ENCODE measurements around the gene SLC37A1.
A peak's percentile ranks its signal among the peaks of the same experiment; 100 is the strongest.

The SLC37A1 gene

DNA sequence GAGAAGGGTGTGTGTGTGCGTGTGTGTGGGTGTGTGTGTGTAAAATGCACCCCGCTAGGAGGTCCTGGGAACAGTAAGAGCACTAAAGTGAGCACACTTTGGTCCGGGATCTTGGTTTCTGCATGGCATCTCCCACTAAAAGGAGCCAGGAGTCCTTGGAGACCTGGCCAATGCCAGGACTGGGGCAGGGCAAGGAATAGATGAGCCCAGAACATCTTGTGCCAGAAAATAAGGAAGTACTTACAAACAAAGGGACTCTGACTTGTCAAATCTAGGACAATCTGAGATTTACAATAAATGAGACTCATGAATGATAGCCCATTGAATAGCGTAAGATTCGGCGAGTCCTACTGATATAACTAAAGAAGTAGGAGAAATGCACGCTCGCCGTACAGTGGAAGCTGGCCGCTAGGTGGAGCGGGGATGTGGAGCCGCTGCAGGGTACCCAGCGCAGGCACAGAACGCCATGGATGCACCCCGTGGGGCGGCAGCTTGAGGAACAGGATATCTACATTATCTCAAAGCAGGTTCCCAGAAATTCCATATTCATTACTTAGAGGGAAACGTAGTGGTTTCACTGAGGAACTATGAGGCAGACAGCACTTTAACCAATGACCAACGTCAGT, 7.1 kb downstream of the SLC37A1 start:
- H3K27me3 ChIP-seq (ENCODE audit: insufficient read depth, poor library complexity, severe bottlenecking): no peaks in the 10 kb centered on the region
- no peak overlapping the region for H3K4me3 ChIP-seq (replicated peaks; ENCODE audit: insufficient read depth, low read length)
- no peak overlapping the region for H3K27ac ChIP-seq (replicated peaks)
- TF ChIP-seq, protein P1, sequence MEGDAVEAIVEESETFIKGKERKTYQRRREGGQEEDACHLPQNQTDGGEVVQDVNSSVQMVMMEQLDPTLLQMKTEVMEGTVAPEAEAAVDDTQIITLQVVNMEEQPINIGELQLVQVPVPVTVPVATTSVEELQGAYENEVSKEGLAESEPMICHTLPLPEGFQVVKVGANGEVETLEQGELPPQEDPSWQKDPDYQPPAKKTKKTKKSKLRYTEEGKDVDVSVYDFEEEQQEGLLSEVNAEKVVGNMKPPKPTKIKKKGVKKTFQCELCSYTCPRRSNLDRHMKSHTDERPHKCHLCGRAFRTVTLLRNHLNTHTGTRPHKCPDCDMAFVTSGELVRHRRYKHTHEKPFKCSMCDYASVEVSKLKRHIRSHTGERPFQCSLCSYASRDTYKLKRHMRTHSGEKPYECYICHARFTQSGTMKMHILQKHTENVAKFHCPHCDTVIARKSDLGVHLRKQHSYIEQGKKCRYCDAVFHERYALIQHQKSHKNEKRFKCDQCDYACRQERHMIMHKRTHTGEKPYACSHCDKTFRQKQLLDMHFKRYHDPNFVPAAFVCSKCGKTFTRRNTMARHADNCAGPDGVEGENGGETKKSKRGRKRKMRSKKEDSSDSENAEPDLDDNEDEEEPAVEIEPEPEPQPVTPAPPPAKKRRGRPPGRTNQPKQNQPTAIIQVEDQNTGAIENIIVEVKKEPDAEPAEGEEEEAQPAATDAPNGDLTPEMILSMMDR (IDR thresholded peaks at IDR 0.05; ENCODE audit: insufficient read depth, low read length): no peak
- peak; percentile 61 for TF ChIP-seq SPI1 (IDR thresholded peaks at IDR 0.05; ENCODE audit: borderline replicate concordance, low read depth)
- DNase-seq (ENCODE audit: low read depth in 1 of 2, low spot score in 1 of 2): no peak

DNA sequence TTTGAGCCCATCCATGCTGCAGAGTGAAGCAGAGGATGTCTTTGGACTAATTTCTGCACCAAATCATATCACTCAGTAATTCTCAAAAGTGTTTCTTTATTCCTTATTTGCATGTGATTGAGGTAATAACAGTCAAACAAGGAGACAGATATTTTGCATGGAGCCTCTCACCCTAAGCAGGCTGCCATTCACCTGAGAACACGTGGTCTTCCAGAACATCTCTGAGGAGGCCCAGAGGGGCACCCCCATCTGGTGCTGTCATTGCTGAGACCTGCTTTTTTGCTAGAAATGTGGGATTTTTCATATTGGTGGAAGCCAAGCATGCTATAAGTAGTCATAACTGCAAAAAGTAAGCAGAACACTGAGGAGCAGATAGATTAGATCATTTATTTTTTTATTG, 7.7 kb downstream of the SLC37A1 start:
- no peaks in the 10 kb centered on the region for H3K27me3 ChIP-seq (ENCODE audit: insufficient read depth, poor library complexity, severe bottlenecking)
- TF ChIP-seq SPI1 (IDR thresholded peaks at IDR 0.05; ENCODE audit: borderline replicate concordance, low read depth) (no peak), POLR2AphosphoS5 (IDR thresholded peaks at IDR 0.05; ENCODE audit: low read depth) (no peak), GABPA (IDR thresholded peaks at IDR 0.05; ENCODE audit: low read depth) (no peak)
- TF ChIP-seq, protein P1 (IDR thresholded peaks at IDR 0.05; ENCODE audit: insufficient read depth, low read length): no peak
- DNase-seq (ENCODE audit: low read depth in 1 of 2, low spot score in 1 of 2): no peak
- no peak overlapping the region for H3K4me3 ChIP-seq (replicated peaks; ENCODE audit: insufficient read depth, low read length)
- no peak overlapping the region for H3K27ac ChIP-seq (replicated peaks)

DNA sequence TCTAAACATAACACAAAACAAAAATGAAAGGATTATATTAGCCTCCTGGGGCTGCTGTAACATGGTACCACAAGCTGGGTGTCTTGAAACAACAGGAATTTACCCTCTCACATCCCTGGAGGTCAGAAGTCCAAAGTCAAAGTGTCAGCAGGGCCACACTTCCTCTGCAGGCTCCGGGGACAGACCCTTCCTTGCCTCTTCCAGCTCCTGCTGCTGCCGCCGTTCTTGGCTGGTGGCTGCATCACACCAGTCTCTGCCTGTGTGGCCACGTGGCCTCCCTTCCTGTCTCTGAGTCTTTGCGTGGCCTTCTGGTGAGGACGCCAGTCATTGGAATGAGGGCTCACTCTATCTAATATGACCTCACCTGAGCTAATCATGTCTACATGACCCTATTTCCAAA, 8.2 kb downstream of the SLC37A1 start:
- Histone ChIP-seq H3K4me3 (replicated peaks; ENCODE audit: insufficient read depth, low read length) (no peak overlapping the region), H3K27ac (replicated peaks) (no peak overlapping the region), H3K27me3 (ENCODE audit: insufficient read depth, poor library complexity, severe bottlenecking) (no peaks in the 10 kb centered on the region)
- DNase-seq (ENCODE audit: low read depth in 1 of 2, low spot score in 1 of 2): no peak
- TF ChIP-seq SPI1 (IDR thresholded peaks at IDR 0.05; ENCODE audit: borderline replicate concordance, low read depth) (no peak), GABPA (IDR thresholded peaks at IDR 0.05; ENCODE audit: low read depth) (no peak), POLR2AphosphoS5 (IDR thresholded peaks at IDR 0.05; ENCODE audit: low read depth) (no peak)
- TF ChIP-seq, protein P1 (IDR thresholded peaks at IDR 0.05; ENCODE audit: insufficient read depth, low read length): no peak
- TF ChIP-seq, protein P2, sequence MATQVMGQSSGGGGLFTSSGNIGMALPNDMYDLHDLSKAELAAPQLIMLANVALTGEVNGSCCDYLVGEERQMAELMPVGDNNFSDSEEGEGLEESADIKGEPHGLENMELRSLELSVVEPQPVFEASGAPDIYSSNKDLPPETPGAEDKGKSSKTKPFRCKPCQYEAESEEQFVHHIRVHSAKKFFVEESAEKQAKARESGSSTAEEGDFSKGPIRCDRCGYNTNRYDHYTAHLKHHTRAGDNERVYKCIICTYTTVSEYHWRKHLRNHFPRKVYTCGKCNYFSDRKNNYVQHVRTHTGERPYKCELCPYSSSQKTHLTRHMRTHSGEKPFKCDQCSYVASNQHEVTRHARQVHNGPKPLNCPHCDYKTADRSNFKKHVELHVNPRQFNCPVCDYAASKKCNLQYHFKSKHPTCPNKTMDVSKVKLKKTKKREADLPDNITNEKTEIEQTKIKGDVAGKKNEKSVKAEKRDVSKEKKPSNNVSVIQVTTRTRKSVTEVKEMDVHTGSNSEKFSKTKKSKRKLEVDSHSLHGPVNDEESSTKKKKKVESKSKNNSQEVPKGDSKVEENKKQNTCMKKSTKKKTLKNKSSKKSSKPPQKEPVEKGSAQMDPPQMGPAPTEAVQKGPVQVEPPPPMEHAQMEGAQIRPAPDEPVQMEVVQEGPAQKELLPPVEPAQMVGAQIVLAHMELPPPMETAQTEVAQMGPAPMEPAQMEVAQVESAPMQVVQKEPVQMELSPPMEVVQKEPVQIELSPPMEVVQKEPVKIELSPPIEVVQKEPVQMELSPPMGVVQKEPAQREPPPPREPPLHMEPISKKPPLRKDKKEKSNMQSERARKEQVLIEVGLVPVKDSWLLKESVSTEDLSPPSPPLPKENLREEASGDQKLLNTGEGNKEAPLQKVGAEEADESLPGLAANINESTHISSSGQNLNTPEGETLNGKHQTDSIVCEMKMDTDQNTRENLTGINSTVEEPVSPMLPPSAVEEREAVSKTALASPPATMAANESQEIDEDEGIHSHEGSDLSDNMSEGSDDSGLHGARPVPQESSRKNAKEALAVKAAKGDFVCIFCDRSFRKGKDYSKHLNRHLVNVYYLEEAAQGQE (IDR thresholded peaks at IDR 0.05; ENCODE audit: insufficient replicate concordance, low read depth): no peak

DNA sequence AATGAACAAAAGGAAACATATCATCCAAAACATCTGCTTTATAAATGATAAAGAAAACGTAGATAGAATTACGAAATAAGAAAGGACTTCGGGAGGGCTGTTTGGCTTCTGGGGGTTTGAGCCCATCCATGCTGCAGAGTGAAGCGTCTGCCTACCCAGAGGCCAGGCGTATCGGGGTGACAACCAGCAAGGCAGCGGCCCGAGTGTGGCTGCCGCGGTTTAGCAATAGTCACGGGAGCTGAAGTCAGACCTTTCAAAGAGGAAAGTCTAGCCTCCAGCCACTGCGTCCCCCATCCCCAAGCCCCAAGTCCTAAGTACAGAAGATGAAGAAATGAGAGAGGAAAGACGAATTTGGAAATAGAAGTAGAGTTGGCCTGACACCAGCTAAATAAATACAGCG, 8.6 kb downstream of the SLC37A1 start:
- TF ChIP-seq GABPA (IDR thresholded peaks at IDR 0.05; ENCODE audit: low read depth) (no peak), SPI1 (IDR thresholded peaks at IDR 0.05; ENCODE audit: borderline replicate concordance, low read depth) (no peak), POLR2AphosphoS5 (IDR thresholded peaks at IDR 0.05; ENCODE audit: low read depth) (no peak)
- TF ChIP-seq, protein P2 (IDR thresholded peaks at IDR 0.05; ENCODE audit: insufficient replicate concordance, low read depth): no peak
- TF ChIP-seq, protein P1 (IDR thresholded peaks at IDR 0.05; ENCODE audit: insufficient read depth, low read length): no peak
- no peak overlapping the region for H3K27ac ChIP-seq (replicated peaks)
- no peak for DNase-seq (ENCODE audit: low read depth in 1 of 2, low spot score in 1 of 2)
- no peak overlapping the region for H3K4me3 ChIP-seq (replicated peaks; ENCODE audit: insufficient read depth, low read length)
- H3K27me3 ChIP-seq (ENCODE audit: insufficient read depth, poor library complexity, severe bottlenecking): no peaks in the 10 kb centered on the region
